ENCODE data around the gene CYP21A2. TPM values are rescaled to one million over a fixed set of nuclear protein-coding genes. Genes with fewer than 3 reads are reported as not detected.

CYP21A2 gene
- total RNA-seq, 1 donor, result 0.72 TPM

- Histone ChIP-seq H3K79me2 (ENCODE audit: insufficient read depth, low read length) (no peaks in the 10 kb centered on the region), H3K4me2 (ENCODE audit: insufficient read depth, low read length) (peak overlapping the region; percentile 51), H3K9me3 (ENCODE audit: low read depth, low read length) (no peaks in the 10 kb centered on the region), H3K27ac (ENCODE audit: low read depth, low read length) (peak overlapping the region; percentile 36), H3K27me3 (ENCODE audit: insufficient read depth, low read length) (peaks cover 23% of the 10 kb centered on the region), H3K4me3 (ENCODE audit: insufficient read depth, low read length) (no peak overlapping the region), H3K36me3 (ENCODE audit: insufficient read depth, low read length) (no peaks in the 10 kb centered on the region), H4K20me1 (ENCODE audit: insufficient read depth, low read length) (peaks cover 10% of the 10 kb centered on the region), H2AFZ (ENCODE audit: low read length) (no peak overlapping the region), H3K4me1 (ENCODE audit: insufficient read depth, low read length) (peaks cover 44% of the 10 kb centered on the region)
- TF ChIP-seq CTCF (IDR thresholded peaks at IDR 0.05; ENCODE audit: extremely low read depth, low read depth, low read length), result no peak
- peak; percentile 99 for DNase-seq (ENCODE audit: insufficient read length, low spot score, missing footprints)
Observed at GRCh38 chr6:32081168-32081990, 43.2 kb downstream of the CYP21A2 start.

GRCh38 chr6:32082478-32082877 lies 44.3 kb downstream of the CYP21A2 start:
- Histone ChIP-seq H3K79me2 (ENCODE audit: insufficient read depth, low read length) (no peaks in the 10 kb centered on the region), H3K9me3 (ENCODE audit: low read depth, low read length) (no peaks in the 10 kb centered on the region), H3K27me3 (ENCODE audit: insufficient read depth, low read length) (peaks cover 23% of the 10 kb centered on the region), H3K4me3 (ENCODE audit: insufficient read depth, low read length) (no peak overlapping the region), H3K36me3 (ENCODE audit: insufficient read depth, low read length) (no peaks in the 10 kb centered on the region), H2AFZ (ENCODE audit: low read length) (no peak overlapping the region), H3K4me1 (ENCODE audit: insufficient read depth, low read length) (peaks cover 46% of the 10 kb centered on the region), H4K20me1 (ENCODE audit: insufficient read depth, low read length) (peaks cover 16% of the 10 kb centered on the region), H3K27ac (ENCODE audit: low read depth, low read length) (no peak overlapping the region), H3K4me2 (ENCODE audit: insufficient read depth, low read length) (peak overlapping the region; percentile 33)
- no peak for TF ChIP-seq CTCF (IDR thresholded peaks at IDR 0.05; ENCODE audit: extremely low read depth, low read depth, low read length)
- DNase-seq (ENCODE audit: insufficient read length, low spot score, missing footprints), result no peak

DNA sequence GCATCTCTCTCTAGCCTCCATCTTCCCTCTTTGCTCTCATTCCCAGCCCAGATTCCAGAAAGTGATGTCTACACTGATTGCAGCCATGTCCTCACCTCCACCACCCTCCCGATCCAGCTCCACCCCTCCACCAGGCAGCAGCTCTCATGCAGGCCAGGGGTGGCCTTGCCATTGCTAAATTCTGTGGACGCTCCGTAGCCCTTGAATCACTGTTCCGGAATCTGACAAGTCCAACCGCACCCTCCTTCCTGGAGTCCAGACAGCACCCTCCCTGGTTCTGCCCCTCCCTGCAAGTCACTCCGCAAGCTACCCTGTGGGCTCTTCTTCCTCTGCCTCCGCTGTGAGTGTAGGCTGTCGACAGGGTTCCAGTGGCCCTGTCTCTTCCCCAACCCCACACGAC lies 44.7 kb downstream of the CYP21A2 start:
- no peak overlapping the region for H2AFZ ChIP-seq (ENCODE audit: low read length)
- no peaks in the 10 kb centered on the region for H3K9me3 ChIP-seq (ENCODE audit: low read depth, low read length)
- H3K27me3 ChIP-seq (ENCODE audit: insufficient read depth, low read length), result peaks cover 24% of the 10 kb centered on the region
- no peaks in the 10 kb centered on the region for H3K36me3 ChIP-seq (ENCODE audit: insufficient read depth, low read length)
- peak overlapping the region; percentile 33 for H3K4me2 ChIP-seq (ENCODE audit: insufficient read depth, low read length)
- DNase-seq (ENCODE audit: insufficient read length, low spot score, missing footprints), result peak; percentile 98
- peaks cover 46% of the 10 kb centered on the region for H3K4me1 ChIP-seq (ENCODE audit: insufficient read depth, low read length)
- no peak overlapping the region for H3K27ac ChIP-seq (ENCODE audit: low read depth, low read length)
- TF ChIP-seq CTCF (IDR thresholded peaks at IDR 0.05; ENCODE audit: extremely low read depth, low read depth, low read length), result no peak
- H3K79me2 ChIP-seq (ENCODE audit: insufficient read depth, low read length), result no peaks in the 10 kb centered on the region
- no peak overlapping the region for H3K4me3 ChIP-seq (ENCODE audit: insufficient read depth, low read length)
- H4K20me1 ChIP-seq (ENCODE audit: insufficient read depth, low read length), result peaks cover 16% of the 10 kb centered on the region

Measured in osteoblast (primary cell).